Endothelial cell of umbilical vein (primary cell): ENCODE measurements around the gene RPS21. TPM values are rescaled to one million over a fixed set of nuclear protein-coding genes. Genes with fewer than 3 reads are reported as not detected.
A peak's percentile ranks its signal among the peaks of the same experiment; 100 is the strongest.

Source experiments
- BruUV-seq: library from RNA; stranded (reverse); fragments of 400-500 nt; replicated peaks from 2 replicates; lab custom pipeline; 2021; lab: Mats Ljungman, UMichigan
- CTCF ChIA-PET: fragments of 300-600, 350-600 bp; sonication (Branson Sonifier 250); formaldehyde crosslinking; loops from one replicate; lab custom pipeline; 2021; ENCODE audit warnings: antibody characterized with exemption, inconsistent platforms; lab: Charles Lee
- POLR2A ChIA-PET: fragments of 300-600, 350-600 bp; sonication (Branson Sonifier 250); formaldehyde crosslinking; loops from one replicate; lab custom pipeline; 2021; ENCODE audit warnings: antibody characterized with exemption, inconsistent platforms; lab: Charles Lee
- DNase-seq: peaks from one replicate; pipeline ENCODE4 v3.0.0-alpha.2; 2011; ENCODE audit warnings: low read depth, low spot score
- FAIRE-seq: peaks from 2 replicates; lab custom pipeline; 2011; peaks lifted over from hg19 to GRCh38; lab: Jason Lieb, UNC
- H2AFZ ChIP-seq: 2 replicates; pipeline ENCODE4 v1.6.0; 2012; ENCODE audit warnings: low read depth, low read length, control low read depth, inconsistent platforms
- H3K27ac ChIP-seq: 2 replicates; pipeline ENCODE4 v1.5.1; 2011; ENCODE audit warnings: low read depth, mild to moderate bottlenecking, control low read depth, low read length, moderate library complexity; ENCODE audit not compliant: insufficient read depth
- H3K27me3 ChIP-seq, 2 experiments: 2 replicates each; pipeline versions ENCODE4 v1.6.0 to v1.6.1; 2011; ENCODE audit warnings: low read length in 2 of 2, mixed read lengths in 1 of 2; ENCODE audit not compliant: control insufficient read depth in 2 of 2, insufficient read depth in 2 of 2
- H3K36me3 ChIP-seq, 2 experiments: 2 replicates in 1 of 2; 3 replicates in 1 of 2; pipeline ENCODE4 v1.5.1; 2011; ENCODE audit warnings: low read length in 2 of 2, mild to moderate bottlenecking in 1 of 2, moderate library complexity in 1 of 2; ENCODE audit not compliant: control insufficient read depth in 2 of 2, insufficient read depth in 2 of 2; ENCODE audit errors: extremely low read depth in 1 of 2
- H3K4me1 ChIP-seq: 3 replicates; pipeline ENCODE4 v1.5.1; 2011; ENCODE audit warnings: mild to moderate bottlenecking, low read length; ENCODE audit not compliant: control insufficient read depth, insufficient read depth; ENCODE audit errors: extremely low read depth
- H3K4me2 ChIP-seq: 2 replicates; pipeline ENCODE4 v1.6.1; 2011; ENCODE audit warnings: low read length, control low read depth, mixed read lengths; ENCODE audit not compliant: insufficient read depth
- H3K4me3 ChIP-seq, 3 experiments: fragments of 200-600 bp in 1 of 3; sonication (generic), shearing (Covaris generic) in 1 of 3; replicated peaks in 1 of 3; 2 replicates each; pipeline ENCODE4 v1.5.1; 2011 to 2016; ENCODE audit warnings: control low read depth in 3 of 3, low read length in 3 of 3, mild to moderate bottlenecking in 2 of 3, inconsistent platforms in 1 of 3, low read depth in 1 of 3, moderate library complexity in 1 of 3; ENCODE audit not compliant: insufficient read depth in 1 of 3
- H3K79me2 ChIP-seq: 2 replicates; pipeline ENCODE4 v1.6.0; 2012; ENCODE audit warnings: low read length, inconsistent platforms; ENCODE audit not compliant: control insufficient read depth, insufficient read depth
- H3K9ac ChIP-seq: replicated peaks from 2 replicates; pipeline ENCODE3; 2011; ENCODE audit warnings: low read length, control low read depth; ENCODE audit not compliant: insufficient read depth; ENCODE audit errors: extremely low read depth
- H3K9me1 ChIP-seq: replicated peaks from 3 replicates; pipeline ENCODE4 v1.6.0; 2011; ENCODE audit warnings: mild to moderate bottlenecking, low read length; ENCODE audit not compliant: control insufficient read depth, insufficient read depth; ENCODE audit errors: extremely low read depth
- H3K9me3 ChIP-seq: replicated peaks from 2 replicates; pipeline ENCODE4 v1.5.1; 2012; ENCODE audit warnings: low read length, inconsistent platforms; ENCODE audit not compliant: control insufficient read depth, insufficient read depth
- H4K20me1 ChIP-seq: replicated peaks from 2 replicates; pipeline ENCODE3; 2011; ENCODE audit warnings: mild to moderate bottlenecking, low read length; ENCODE audit not compliant: control insufficient read depth, insufficient read depth; ENCODE audit errors: extremely low read depth
- CTCF ChIP-seq, 2 donors: IDR thresholded peaks; 1 replicate in 1 of 2; 2 replicates in 1 of 2; pipeline ENCODE4 v1.5.1; 2011; ENCODE audit warnings: low read length in 2 of 2, mild to moderate bottlenecking in 2 of 2, moderate library complexity in 2 of 2, control low read depth in 1 of 2, inconsistent platforms in 1 of 2, low read depth in 1 of 2; ENCODE audit not compliant: insufficient read depth in 1 of 2; ENCODE audit errors: extremely low read depth in 1 of 2
- EZH2 ChIP-seq: IDR thresholded peaks from 2 replicates; pipeline ENCODE4 v1.6.1; 2012; ENCODE audit warnings: borderline replicate concordance, low read depth, mild to moderate bottlenecking, moderate library complexity, low read length, inconsistent platforms; ENCODE audit not compliant: severe bottlenecking
- MAX ChIP-seq: IDR thresholded peaks from 2 replicates; pipeline ENCODE4 v1.6.1; 2011; ENCODE audit not compliant: insufficient read depth, insufficient read length
- POLR2AphosphoS5 ChIP-seq: IDR thresholded peaks from 2 replicates; pipeline ENCODE4 v1.6.1; 2012; ENCODE audit warnings: low read depth, mild to moderate bottlenecking, control low read depth, low read length, moderate library complexity; ENCODE audit not compliant: insufficient read depth
- dilution Hi-C: fragments of 300-500 bp; cut with MboI; formaldehyde crosslinking; loops from one replicate; pipeline ENCODE4 v1.15.0; 2019; ENCODE audit warnings: low sequenced_read_pairs; ENCODE audit not compliant: extremely low pct_ligation_motif_present
- intact Hi-C: fragments of 100-400 bp; cut with micrococcal nuclease; formaldehyde crosslinking; loops from one replicate; pipeline ENCODE4 v1.10.0; 2022
- polyA plus RNA-seq, 4 experiments: library from polyadenylated mRNA; depleted of rRNA in 3 of 4; stranded (reverse) in 3 of 4; unstranded in 1 of 4; fragments of >200 nt; gene quantifications; 2 replicates each; pipeline versions ENCODE4 v1.2.1 to v1.2.3, GENCODE V29; 2011 to 2012; ENCODE audit warnings: missing spikeins in 1 of 4
- total RNA-seq: library from RNA; stranded (reverse); gene quantifications from 2 replicates; pipeline ENCODE4 v1.2.3, GENCODE V29; 2021

Gene RPS21
- total and polyA plus RNA-seq, 2 donors (not counting 3 experiments of a cell fraction or from before 2014, with no cell fraction given): 1,644 to 7,710 TPM

GRCh38 chr20:62368976-62369814 is 17.7 kb upstream of the RPS21 start:
- Histone ChIP-seq H3K36me3 (no peaks in the 10 kb centered on the region), H2AFZ (peak overlapping the region; percentile 26), H3K4me1 (peaks cover 33% of the 10 kb centered on the region), H3K9me3 (no peaks in the 10 kb centered on the region), H3K4me2 (no peak overlapping the region), H4K20me1 (no peaks in the 10 kb centered on the region), H3K27me3 (no peaks in the 10 kb centered on the region), H3K27ac (no peak overlapping the region), H3K79me2 (peaks cover 25% of the 10 kb centered on the region), H3K9ac (no peak overlapping the region), H3K4me3 (no peak overlapping the region), H3K9me1 (no peaks in the 10 kb centered on the region)
- ChIA-PET CTCF (interaction anchor here (0.8 to 9.9 kb wide), 8 partner anchors 10 to 67 kb away, joined by 5 to 179 read pairs (median 10); partner anchors contain the start of genes ADRM1 and RPS21), POLR2A (interaction anchor here (1.0 kb wide), 1 partner anchor 18 kb away, joined by 6 read pairs; the partner anchor contains the start of gene RPS21)
- dilution Hi-C loops (no loop called here), intact Hi-C loops (loop anchor here (1.0 kb wide), 2 partner anchors 11 to 12 kb away; no protein-coding TSS in a partner anchor)
- DNase-seq (peak; percentile 50), FAIRE-seq (peak; percentile 73)
- BruUV-seq: no TSS peak
- TF ChIP-seq CTCF (IDR thresholded peaks at IDR 0.05; ENCODE audit: extremely low read depth in 1 of 2, insufficient read depth in 1 of 2, low read depth in 1 of 2, low read length in 2 of 2): peak; percentile 31 to 62
- no peak for TF ChIP-seq EZH2
- peak; percentile 4 for TF ChIP-seq MAX
- TF ChIP-seq POLR2AphosphoS5: peak; percentile 18
